ENCODE measurements around the gene PAXX. TPM values are rescaled to one million over a fixed set of nuclear protein-coding genes. Genes with fewer than 3 reads are reported as not detected.

Gene PAXX
- total RNA-seq, 1 donor = 23.6 TPM

- Histone ChIP-seq H3K9me3 (ENCODE audit: low read depth, low read length) (no peaks in the 10 kb centered on the region), H3K4me1 (ENCODE audit: insufficient read depth, low read length) (peaks cover 9% of the 10 kb centered on the region), H3K4me3 (ENCODE audit: low read length) (no peak overlapping the region), H3K27me3 (ENCODE audit: insufficient read depth, low read length) (peaks cover 16% of the 10 kb centered on the region)
Observed at GRCh38 chr9:136981588-136982231, 10.5 kb upstream of the PAXX start.

GRCh38 chr9:136982232-136983051 is 9.8 kb upstream of the PAXX start, which contains the start of gene LCNL1:
LCNL1 (plus strand) TSS chr9:136982993; CDS start chr9:136983587, 594 bp downstream.
- peaks cover 16% of the 10 kb centered on the region for H3K27me3 ChIP-seq (ENCODE audit: insufficient read depth, low read length)
- H3K4me3 ChIP-seq (ENCODE audit: low read length) = no peak within 1 kb of the TSS
- peaks cover 8% of the 10 kb centered on the region for H3K4me1 ChIP-seq (ENCODE audit: insufficient read depth, low read length)
- no peaks in the 10 kb centered on the region for H3K9me3 ChIP-seq (ENCODE audit: low read depth, low read length)

- Histone ChIP-seq H3K4me1 (ENCODE audit: insufficient read depth, low read length) (peaks cover under 1% of the 10 kb centered on the region), H3K9me3 (ENCODE audit: low read depth, low read length) (no peaks in the 10 kb centered on the region), H3K27me3 (ENCODE audit: insufficient read depth, low read length) (peaks cover 16% of the 10 kb centered on the region), H3K4me3 (ENCODE audit: low read length) (no peak overlapping the region)
Observed at GRCh38 chr9:136983167-136983566, 9.1 kb upstream of the PAXX start.

GRCh38 chr9:136983656-136984314 is 8.4 kb upstream of the PAXX start:
- H3K27me3 ChIP-seq (ENCODE audit: insufficient read depth, low read length) = peaks cover 16% of the 10 kb centered on the region

GRCh38 chr9:136984464-136985026 is 7.7 kb upstream of the PAXX start:
- Histone ChIP-seq H3K27me3 (ENCODE audit: insufficient read depth, low read length) (peaks cover 16% of the 10 kb centered on the region), H3K4me3 (ENCODE audit: low read length) (no peak overlapping the region), H3K4me1 (ENCODE audit: insufficient read depth, low read length) (no peaks in the 10 kb centered on the region), H3K9me3 (ENCODE audit: low read depth, low read length) (no peaks in the 10 kb centered on the region)

More at GRCh38 chr9:136983656-136984314, 8.4 kb upstream of the PAXX start:
- no peak overlapping the region for H3K4me3 ChIP-seq (ENCODE audit: low read length)
- no peaks in the 10 kb centered on the region for H3K4me1 ChIP-seq (ENCODE audit: insufficient read depth, low read length)
- no peaks in the 10 kb centered on the region for H3K9me3 ChIP-seq (ENCODE audit: low read depth, low read length)

GRCh38 chr9:136985027-136985602 is 7.1 kb upstream of the PAXX start:
- Histone ChIP-seq H3K4me3 (ENCODE audit: low read length) (no peak overlapping the region), H3K27me3 (ENCODE audit: insufficient read depth, low read length) (peaks cover 16% of the 10 kb centered on the region)

GRCh38 chr9:136985853-136986252 is 6.4 kb upstream of the PAXX start:
- H3K4me1 ChIP-seq (ENCODE audit: insufficient read depth, low read length) = no peaks in the 10 kb centered on the region
- no peak overlapping the region for H3K4me3 ChIP-seq (ENCODE audit: low read length)
- H3K27me3 ChIP-seq (ENCODE audit: insufficient read depth, low read length) = peaks cover 16% of the 10 kb centered on the region
- H3K9me3 ChIP-seq (ENCODE audit: low read depth, low read length) = no peaks in the 10 kb centered on the region

More at GRCh38 chr9:136985027-136985602, 7.1 kb upstream of the PAXX start:
- no peaks in the 10 kb centered on the region for H3K4me1 ChIP-seq (ENCODE audit: insufficient read depth, low read length)
- no peaks in the 10 kb centered on the region for H3K9me3 ChIP-seq (ENCODE audit: low read depth, low read length)

GRCh38 chr9:136988872-136989271 is 3.4 kb upstream of the PAXX start:
- Histone ChIP-seq H3K4me3 (ENCODE audit: low read length) (no peak overlapping the region), H3K27me3 (ENCODE audit: insufficient read depth, low read length) (peaks cover 12% of the 10 kb centered on the region), H3K9me3 (ENCODE audit: low read depth, low read length) (no peaks in the 10 kb centered on the region), H3K4me1 (ENCODE audit: insufficient read depth, low read length) (peaks cover 20% of the 10 kb centered on the region)

- H3K9me3 ChIP-seq (ENCODE audit: low read depth, low read length) = no peaks in the 10 kb centered on the region
- peaks cover 3% of the 10 kb centered on the region for H3K27me3 ChIP-seq (ENCODE audit: insufficient read depth, low read length)
- H3K4me1 ChIP-seq (ENCODE audit: insufficient read depth, low read length) = peaks cover 27% of the 10 kb centered on the region
- H3K4me3 ChIP-seq (ENCODE audit: low read length) = no peak overlapping the region
Observed at GRCh38 chr9:136990242-136990911, 1.8 kb upstream of the PAXX start.

- no peaks in the 10 kb centered on the region for H3K27me3 ChIP-seq (ENCODE audit: insufficient read depth, low read length)
- no peaks in the 10 kb centered on the region for H3K9me3 ChIP-seq (ENCODE audit: low read depth, low read length)
- H3K4me3 ChIP-seq (ENCODE audit: low read length) = peak overlapping the region; percentile 61
- peaks cover 48% of the 10 kb centered on the region for H3K4me1 ChIP-seq (ENCODE audit: insufficient read depth, low read length)
Observed at GRCh38 chr9:136992819-136993369, 672 bp downstream of the PAXX start.

GRCh38 chr9:136994180-136994887 is 2.1 kb downstream of the PAXX start:
- no peak overlapping the region for H3K4me3 ChIP-seq (ENCODE audit: low read length)

GRCh38 chr9:136994888-136995230 is 2.6 kb downstream of the PAXX start:
- Histone ChIP-seq H3K27me3 (ENCODE audit: insufficient read depth, low read length) (no peaks in the 10 kb centered on the region), H3K4me3 (ENCODE audit: low read length) (no peak overlapping the region), H3K4me1 (ENCODE audit: insufficient read depth, low read length) (peaks cover 68% of the 10 kb centered on the region), H3K9me3 (ENCODE audit: low read depth, low read length) (no peaks in the 10 kb centered on the region)

More at GRCh38 chr9:136994180-136994887, 2.1 kb downstream of the PAXX start:
- no peaks in the 10 kb centered on the region for H3K9me3 ChIP-seq (ENCODE audit: low read depth, low read length)
- peaks cover 63% of the 10 kb centered on the region for H3K4me1 ChIP-seq (ENCODE audit: insufficient read depth, low read length)
- H3K27me3 ChIP-seq (ENCODE audit: insufficient read depth, low read length) = no peaks in the 10 kb centered on the region

GRCh38 chr9:136995362-136995761 is 3.1 kb downstream of the PAXX start:
- H3K4me3 ChIP-seq (ENCODE audit: low read length) = no peak overlapping the region
- H3K27me3 ChIP-seq (ENCODE audit: insufficient read depth, low read length) = no peaks in the 10 kb centered on the region
- peaks cover 73% of the 10 kb centered on the region for H3K4me1 ChIP-seq (ENCODE audit: insufficient read depth, low read length)
- no peaks in the 10 kb centered on the region for H3K9me3 ChIP-seq (ENCODE audit: low read depth, low read length)
